8988T (cell line): ENCODE measurements around the gene ARL6IP4.

Experiments
- DNase-seq: peaks from one replicate; pipeline ENCODE4 v3.0.0; 2011

Gene ARL6IP4

DNA sequence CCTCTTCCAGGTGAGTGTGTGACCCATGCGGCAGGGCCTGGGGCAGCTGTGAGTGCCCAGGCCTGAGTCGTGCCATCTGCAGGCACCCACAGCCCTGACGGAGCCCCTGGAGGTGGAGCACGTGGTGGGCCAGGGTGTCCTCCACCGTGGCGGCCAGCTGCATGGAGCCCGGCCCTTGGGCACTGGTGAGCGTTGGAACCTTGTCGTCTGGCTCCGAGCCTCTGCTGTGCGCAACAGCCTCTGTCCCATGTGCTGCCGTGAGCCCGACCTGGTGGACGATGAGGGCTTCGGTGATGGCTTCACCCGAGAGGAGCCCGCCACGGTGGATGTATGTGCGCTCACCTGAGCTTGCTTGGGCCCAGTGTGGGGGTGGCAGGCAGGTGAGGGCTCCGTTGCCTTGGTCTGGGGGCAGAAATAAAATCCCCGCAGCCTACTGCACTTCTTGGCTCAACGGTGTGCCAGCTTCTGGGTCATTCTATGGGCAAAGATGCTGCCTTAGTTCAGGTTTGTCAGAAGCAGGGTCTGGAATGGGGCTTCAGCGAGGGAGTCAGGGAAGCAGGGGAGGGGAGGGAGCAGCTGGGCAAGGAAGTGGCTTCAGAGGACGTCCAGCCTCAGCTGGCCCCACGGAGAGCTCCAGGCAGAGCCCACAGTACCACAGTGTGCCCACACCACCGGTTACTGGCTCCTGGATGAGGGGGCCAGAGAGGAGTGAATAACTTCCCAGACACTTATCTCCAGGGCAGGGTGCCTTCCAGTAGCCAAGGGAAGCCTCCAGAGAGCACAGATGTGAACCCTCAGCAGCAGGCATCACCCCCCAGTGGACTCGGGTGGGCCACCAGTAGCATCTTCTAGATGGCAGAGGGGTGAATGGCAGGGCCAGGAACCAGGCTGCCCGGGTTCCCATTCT, 1.2 kb upstream of the ARL6IP4 start:
- no peak for DNase-seq

DNA sequence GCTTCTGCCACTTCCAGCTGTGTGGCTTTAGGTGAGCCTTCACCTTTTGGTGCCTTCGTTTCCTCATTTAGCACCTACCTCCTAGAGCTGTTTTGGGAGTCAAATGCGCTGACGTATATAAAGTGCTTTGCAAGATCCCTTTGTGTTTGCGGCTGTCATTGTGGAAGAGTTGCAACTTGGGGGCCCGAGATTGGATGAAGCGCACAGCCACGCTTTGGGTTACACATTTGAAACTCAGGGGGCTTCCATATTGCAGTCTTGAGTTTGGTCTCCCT, 636 bp upstream of the ARL6IP4 start:
- DNase-seq = no peak

DNA sequence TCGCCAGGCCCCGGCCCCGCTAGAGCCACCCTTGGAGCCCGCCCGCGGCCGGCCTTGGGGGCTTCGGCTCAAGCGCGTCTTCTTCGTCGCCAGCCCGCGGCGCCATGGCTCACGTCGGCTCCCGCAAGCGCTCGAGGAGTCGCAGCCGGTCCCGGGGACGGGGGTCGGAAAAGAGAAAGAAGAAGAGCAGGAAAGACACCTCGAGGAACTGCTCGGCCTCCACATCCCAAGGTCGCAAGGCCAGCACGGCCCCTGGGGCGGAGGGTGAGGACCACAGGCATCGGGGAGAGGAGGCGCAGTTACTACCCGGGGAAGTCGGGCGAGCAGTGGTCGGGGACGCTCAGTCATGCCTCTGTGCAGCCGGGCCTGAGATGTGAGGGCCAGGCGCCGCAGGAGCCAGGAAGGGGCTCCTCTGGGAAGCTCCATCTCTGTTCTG, 573 bp downstream of the ARL6IP4 start:
- no peak for DNase-seq

DNA sequence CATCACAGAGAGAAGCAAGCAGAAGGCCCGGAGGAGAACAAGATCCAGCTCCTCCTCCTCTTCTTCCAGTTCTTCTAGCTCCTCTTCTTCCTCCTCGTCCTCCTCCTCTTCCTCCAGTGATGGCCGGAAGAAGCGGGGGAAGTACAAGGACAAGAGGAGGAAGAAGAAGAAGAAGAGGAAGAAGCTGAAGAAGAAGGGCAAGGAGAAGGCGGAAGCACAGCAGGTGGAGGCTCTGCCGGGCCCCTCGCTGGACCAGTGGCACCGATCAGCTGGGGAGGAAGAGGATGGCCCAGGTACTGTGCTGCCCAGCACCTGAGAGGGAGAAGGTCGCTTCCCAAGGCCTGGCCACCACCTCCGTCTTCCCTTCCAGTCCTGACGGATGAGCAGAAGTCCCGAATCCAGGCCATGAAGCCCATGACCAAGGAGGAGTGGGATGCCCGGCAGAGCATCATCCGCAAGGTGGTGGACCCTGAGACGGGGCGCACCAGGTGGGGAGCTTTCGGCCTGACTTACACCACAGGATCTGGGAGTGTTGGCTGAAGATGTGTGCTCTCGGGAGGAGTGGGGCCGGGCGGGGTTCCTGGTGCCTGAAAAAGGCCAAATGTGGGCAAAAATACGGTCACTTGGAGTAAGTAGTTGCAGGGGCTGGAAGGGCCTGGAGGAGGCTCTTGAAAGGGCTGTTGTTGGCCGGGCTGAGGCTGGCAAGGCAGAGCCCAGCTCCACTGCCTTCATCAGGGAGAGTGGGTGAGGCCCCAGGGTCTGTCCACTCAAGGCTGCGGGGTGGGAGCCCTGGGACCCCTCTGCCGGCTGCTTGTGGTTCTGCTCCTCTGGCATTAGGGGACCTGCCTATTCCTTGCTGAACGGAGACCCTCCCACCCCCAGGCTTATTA, 1.4 kb downstream of the ARL6IP4 start:
- no peak for DNase-seq

DNA sequence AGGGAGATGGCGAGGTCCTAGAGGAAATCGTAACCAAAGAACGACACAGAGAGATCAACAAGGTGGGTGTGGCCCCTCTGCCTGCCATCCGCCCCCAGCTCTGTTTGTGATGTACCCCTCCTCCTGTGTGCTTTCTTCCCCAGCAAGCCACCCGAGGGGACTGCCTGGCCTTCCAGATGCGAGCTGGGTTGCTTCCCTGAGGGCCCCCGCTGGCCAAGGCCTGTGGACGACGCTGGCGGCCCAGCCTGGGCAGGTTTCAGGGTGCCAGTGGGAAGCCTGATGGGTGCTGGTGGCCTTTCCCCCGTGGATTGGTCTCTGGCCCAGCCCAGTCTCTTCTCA, 2.0 kb downstream of the ARL6IP4 start:
- DNase-seq = no peak

DNA sequence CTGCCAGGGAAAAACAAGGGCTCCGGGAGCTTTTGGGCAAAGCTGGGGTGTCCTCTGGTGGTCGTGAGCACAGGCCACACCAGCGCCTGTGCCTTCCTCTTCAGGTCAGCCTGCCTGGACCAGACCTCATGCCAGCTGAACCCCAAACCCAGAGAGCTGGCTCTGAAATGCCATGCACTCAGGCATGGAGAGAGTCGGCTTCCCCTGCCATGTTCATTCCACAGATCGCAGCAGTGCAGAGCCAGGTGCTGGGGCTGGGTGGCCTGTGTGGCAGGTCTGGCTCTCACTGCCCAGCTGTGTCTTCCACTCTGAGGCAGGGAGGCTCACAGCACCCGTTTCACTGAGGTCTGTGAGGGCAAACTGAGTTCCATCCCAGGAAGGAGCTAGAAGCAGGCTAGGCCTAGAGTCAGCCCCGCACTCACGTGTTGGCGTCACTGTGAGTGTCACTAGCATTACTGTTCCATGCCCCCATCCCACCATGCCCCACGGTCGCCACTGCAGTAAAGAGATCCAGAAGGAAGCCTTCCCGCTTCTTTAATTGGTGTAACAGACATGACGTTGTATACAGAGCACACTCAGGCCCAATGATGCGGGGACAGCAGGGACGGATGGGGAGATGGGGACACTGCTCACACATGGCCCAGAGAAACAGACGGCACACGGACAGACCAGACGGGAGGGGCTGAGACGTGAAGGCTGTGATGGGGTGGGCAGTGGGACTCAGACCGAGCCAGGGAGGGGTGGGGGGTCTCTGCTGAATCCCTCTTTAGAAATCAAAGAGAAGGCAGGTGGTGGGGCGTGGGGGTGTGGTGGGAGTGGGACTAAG, 2.7 kb downstream of the ARL6IP4 start:
- DNase-seq = no peak

DNA sequence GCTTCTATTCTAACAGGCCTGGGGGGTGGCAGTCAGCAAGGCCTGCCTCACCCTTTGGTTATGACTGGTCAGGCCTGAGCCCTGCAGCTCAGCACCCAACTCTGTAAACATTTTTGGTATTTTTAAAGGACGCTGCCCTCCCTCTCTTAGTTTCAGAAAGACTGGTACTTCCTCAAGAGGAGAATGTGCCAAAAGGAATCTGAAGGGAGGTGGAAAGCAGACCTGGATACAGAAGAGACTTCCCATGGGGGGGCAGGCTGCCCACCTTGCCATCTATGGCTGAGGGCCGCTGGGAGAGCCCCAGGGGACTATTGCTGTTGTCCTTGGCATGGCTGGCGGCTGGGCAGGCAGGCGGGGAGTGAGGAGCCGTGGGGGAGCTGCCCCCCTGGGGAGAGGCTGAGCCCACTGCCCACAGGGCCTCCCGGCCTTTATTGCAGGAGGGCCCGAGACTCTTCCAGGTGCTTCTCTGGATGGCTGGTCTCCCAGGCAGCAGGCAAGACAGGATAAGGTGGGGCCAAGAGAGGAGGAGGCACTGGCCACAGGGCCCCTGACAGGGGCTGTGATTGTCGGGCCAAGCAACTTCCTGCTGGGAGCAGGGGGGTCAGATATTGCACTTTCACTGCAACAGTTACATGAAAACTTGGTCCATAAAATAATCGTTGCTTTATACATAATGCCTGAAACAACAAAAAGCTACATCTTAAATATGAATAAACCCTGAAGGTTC, 3.5 kb downstream of the ARL6IP4 start:
- DNase-seq = peak; percentile 78

DNA sequence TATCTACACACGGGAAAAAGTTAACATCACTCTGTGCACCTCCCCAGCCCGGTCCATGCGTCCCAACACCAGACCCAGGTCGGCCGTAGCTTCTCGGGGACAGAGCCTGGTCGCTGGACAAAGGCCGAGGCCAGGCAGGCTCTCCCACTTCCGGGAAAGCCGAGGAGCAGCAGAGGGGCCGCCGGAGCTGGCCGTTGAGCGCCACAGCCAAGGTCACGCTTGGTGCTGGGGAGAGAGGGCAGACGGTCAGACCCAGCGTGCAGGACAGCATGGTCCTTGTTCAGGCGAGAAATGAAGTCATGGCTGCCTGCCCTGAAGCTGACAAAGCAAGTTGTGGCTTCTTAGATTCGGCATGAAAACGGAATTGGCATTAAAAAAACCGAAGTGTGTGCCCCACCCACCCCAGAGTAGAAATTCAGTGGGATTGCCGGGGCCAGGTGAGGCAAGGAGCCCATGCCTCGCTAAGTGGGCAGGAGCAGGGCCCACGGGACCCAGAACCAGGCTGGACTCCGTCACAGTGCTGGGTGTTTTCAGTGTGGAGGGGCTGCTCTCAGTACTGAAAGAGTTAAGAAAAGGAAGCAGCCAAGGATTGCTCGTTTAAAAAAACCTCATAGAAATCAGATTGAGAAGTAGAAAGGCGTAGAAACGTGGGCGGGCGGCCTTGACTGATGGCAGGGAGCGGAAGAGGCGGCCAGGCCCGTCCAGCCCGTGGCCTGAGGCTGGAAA, 4.3 kb downstream of the ARL6IP4 start:
- no peak for DNase-seq

DNA sequence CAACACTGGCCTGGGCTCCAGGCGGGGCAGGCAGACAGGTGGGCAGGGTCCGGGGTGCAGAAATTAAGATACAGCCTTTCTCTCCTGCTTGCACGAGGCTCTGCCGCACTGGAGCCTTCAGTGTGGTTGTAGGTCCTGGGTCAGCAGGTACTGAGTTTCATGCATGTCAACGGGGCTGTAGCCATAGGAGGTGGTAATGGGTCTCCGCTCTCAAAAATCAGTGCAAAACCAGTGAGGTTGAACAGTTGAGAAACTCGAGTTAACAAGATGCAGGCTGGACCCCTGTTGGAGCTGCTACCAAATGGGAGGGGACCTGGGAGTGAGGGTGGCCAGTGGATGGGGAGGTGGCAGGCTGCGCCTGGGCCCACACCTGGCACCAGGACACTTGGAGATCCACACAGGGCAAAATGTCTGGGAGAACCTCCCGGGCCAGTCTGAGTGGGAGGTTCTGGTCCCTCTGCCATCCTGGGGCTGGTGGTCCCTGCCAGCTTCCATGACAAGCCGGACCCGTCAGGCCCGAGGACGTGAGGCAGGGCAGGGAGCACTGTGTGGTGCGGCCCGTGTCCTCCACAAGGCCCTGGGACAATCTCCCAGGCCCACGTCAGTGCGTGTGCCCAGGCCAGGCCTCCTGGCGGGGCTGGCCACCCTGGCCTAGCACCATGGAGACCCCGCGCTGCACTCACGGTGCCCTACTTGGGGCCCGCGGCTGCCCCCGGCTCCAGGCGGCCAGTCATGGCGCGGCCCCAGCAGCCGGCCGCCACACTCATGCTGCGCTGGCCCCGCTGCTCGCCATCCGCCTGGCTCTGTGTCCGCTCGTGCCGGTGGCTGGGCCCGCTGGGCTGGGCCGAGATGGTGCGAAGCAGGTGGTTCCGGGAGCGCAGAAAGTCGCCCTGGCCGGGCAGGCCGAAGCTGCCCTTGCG, 5.1 kb downstream of the ARL6IP4 start:
- no peak for DNase-seq

DNA sequence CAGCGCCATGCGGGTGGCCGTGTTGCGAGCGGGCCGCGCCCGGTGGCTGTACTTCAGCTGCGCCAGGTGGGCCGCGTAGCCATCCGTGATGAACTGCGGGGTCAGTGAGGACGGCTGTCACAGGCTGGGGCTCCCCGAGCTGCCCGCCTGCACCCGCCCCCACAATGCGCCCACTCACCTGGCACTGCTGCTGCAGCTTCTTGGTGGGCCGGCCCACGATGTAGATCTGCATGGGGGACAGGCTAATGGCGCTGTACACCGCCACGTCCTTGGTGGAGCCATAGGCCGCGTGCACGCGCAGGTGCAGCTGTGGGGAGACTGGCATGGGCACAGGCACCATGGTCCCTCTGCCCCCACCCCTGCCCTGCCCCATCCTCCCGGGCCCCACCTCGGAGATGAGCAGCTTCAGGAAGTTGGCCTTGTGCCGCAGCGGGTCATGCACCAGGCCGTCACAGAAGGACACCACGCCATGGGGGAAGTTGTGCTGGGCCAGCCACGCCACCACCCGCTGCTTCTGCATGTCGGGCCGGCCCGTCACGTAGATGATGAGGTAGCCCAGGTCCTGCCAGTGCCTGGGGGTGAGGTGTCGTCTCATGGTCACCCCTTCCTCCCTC, 5.9 kb downstream of the ARL6IP4 start:
- DNase-seq = no peak

DNA sequence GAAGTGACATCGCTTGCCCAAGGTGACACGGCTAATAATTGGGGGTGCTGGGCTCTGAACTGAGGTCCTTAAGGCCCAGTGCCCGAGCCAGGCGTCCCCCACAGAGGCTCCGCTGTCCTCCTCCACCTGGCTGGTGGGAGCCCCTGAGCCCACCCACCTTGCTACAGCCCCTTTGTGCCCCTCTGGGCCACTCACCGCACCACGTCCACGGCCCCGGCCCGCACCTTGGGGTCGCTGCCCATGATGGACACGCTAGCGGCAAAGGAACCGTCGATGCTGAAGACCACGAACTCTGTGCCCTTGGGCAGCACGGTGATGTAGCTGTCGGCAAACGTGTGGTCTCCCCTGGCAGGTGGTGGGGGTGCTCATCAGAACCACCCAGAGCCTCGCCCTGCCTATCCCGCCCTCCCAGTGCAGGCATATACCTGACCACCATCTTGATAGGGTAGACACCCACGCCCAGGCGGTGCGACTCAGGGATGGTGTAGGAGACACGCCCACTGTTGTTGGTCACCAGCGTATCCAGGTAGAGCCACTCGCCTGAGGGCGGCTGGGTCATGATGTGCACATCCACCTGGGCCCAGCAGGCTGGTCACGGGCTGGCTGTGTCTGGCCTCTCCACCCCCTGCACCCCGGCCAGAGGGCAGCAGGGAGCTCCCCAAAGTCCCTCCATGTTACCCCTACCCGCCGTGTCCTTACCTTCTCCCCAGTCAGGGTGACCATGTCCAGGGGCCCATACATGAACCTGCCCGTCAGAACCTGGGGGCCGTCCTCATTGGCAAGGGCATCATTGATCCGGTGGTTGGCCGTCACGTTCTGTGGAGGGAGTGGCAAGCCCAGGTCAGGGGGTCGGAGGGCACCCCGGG, 6.8 kb downstream of the ARL6IP4 start:
- no peak for DNase-seq

DNA sequence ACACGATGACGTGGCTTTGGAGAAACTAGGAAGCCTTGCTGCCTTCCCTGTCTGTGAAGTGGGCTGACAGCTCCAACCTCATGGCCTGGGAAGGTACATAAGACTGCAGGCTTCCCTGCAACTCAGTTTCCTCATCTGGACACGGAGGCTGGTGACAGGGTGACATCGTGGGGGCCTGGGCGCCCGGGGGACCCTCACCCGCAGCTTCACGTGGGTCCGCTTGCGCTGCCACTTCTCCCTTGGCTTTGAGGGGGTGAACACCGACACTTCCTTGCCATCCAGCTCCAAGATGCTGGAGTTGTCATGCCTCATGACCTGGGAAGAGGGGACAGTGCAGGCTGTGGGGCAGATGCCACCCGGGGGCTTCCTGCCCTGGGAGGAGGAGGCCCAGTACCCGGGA, 7.6 kb downstream of the ARL6IP4 start:
- no peak for DNase-seq

DNA sequence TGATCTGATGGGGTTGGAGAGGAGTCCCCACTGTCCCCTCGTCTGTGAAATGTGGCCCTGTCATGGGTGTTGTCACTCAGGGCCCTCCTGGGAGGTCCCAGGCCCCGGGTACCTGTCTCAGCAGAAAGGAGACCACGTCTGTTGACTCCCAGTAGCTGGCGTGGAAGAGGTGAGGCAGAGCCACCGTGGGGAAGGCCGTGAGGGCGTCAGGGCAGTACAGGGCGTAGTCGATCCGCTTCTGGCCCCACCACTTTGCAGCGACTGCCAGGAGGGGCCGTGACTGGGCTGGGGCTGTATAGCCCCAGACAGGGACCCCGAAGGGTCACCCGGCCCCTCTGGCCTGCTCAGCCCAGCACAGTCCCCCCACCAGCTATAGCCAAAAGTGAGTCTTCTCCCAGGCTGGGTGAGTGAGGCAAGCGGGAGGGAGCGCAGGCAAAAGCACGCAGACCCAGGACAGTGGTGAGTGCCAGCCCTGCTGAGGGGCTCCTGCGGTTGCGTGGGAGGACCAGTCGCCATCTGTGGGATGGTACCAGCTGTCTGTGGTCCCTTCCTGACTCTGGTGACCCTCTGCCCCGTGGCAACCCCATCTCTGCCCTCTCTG, 8.2 kb downstream of the ARL6IP4 start:
- no peak for DNase-seq

DNA sequence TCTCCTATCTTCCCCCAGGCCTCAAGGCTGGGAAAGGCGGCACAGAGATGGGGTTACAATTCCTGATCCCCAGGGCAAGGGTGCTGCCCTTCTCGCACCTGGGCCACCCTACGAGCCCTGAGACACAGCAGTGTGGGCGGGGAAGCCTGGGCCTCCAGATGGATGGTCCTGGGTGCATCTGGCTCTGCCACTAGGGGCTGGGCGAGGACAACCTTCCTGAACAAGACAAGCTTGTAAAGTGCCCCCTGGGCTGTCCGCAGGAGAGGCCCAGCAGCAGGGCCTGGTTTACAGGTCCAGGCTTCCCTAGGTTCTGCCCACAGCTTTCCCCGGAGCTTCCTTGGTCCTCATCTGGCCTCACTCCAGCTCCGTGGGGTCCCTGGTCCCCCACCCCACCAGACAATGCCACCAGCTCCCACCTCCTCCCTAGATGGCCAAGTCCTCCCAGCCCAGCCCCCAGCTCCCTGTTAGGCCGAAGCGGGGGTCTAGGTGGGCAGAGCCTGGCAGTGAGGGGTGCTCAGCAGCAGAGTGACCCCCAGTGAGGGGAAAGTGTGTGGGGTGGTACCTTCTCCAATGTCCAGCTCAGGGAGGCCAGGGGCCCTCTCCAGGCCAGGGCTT, 8.9 kb downstream of the ARL6IP4 start:
- DNase-seq = peak; percentile 90

DNA sequence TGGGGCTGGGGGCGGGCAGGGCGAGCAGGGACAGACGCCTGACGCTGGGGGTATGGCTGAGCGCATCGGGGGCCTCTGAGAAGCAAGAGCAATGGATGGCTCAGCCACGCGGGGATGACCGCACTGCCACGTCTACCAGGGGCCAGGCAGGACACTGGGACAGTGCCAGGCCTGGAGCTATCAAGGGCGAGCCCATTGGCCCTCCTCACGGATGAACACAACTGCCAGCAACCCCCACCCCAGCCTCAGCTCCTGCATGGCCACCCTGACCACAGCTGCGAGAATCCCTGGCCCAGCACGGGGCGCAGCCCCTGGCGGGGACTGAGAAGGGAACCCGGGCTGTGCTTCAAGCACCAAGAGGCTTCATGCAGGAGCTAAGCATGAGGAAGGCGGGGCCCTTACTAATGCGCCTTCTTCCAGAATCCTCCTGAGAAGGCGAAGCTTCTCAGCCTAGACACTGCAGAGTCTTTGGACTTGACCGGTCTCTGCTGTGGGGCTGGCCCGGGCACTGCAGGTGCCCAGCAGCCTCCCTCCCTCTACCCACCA, 9.5 kb downstream of the ARL6IP4 start:
- DNase-seq = no peak

DNA sequence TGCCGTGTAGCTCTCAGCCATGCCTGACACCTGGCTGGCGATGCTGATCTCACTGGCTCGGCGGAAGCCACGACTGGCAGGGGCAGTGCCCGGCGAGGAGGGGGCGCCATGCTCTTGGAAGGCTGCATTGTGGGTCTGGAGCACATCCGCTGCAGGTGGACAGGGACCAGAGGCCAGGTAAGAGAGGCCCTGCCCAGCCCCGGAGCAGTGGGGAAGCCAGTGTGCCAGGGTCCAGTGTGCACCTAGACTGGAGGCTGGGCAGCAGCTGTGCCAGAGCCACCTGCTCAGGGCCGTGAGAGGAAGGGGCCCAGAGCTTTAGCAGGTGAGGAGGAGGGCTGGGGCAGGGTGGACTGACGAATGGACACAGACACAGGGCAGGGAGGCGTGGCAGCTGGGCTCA, 10.1 kb downstream of the ARL6IP4 start:
- DNase-seq = no peak

DNA sequence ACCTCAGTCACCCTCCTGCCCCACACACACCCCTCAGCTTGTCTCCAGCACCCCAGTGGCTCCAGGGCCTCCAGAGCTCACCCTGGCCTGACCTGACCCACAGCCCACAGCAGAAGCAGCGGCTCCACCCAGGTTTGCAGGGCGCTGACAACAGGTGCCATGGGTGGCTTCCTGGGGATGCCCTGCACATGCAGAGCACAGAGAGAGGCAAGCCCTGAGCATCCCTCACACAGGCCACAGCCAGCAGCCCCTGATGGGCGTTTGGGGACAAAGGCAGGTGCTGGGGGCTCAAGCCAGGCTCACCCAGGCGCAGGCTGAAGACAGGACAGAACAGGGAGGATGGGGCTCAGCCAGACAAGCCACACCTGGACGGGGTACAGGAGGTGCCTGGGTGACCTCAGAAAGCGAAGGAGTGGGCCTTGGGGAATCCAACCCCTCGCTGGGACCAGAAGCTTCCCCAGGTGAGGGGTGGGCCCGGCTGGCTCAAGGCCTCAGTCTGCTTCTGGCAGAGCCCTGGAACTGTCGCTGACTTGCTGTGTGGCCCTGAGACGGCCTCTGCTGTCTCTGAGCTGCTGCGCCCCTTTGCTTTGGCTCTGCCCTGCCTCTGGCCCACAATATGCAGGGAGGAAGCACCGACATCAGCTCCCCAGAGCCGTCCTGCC, 10.6 kb downstream of the ARL6IP4 start:
- no peak for DNase-seq
